Fibroblast of lung (primary cell): ENCODE data around the gene MAK. TPM values are rescaled to one million over a fixed set of nuclear protein-coding genes. Genes with fewer than 3 reads are reported as not detected.

Experiments
- DNase-seq, 2 donors: peaks; one replicate each; pipeline versions ENCODE4 v3.0.0 to v3.0.0-alpha.2; 2010; ENCODE audit warnings: low read depth in 2 of 2
- H2AFZ ChIP-seq: 2 replicates; pipeline ENCODE4 v1.5.1; 2012; ENCODE audit warnings: low read length, control low read depth, inconsistent platforms
- H3K27ac ChIP-seq: 2 replicates; pipeline ENCODE4 v1.5.1; 2011; ENCODE audit warnings: low read length, control low read depth; ENCODE audit not compliant: insufficient read depth
- H3K27me3 ChIP-seq: 2 replicates; pipeline ENCODE4 v1.5.1; 2011; ENCODE audit warnings: mild to moderate bottlenecking, low read length; ENCODE audit not compliant: control insufficient read depth, insufficient read depth
- H3K36me3 ChIP-seq: 2 replicates; pipeline ENCODE4 v1.5.1; 2011; ENCODE audit warnings: low read length; ENCODE audit not compliant: control insufficient read depth, insufficient read depth
- H3K4me1 ChIP-seq: 2 replicates; pipeline ENCODE4 v1.5.1; 2011; ENCODE audit warnings: low read length; ENCODE audit not compliant: control insufficient read depth, insufficient read depth; ENCODE audit errors: extremely low read depth
- H3K4me2 ChIP-seq: 2 replicates; pipeline ENCODE4 v1.5.1; 2011; ENCODE audit warnings: low read length, control low read depth; ENCODE audit not compliant: insufficient read depth; ENCODE audit errors: extremely low read depth
- H3K4me3 ChIP-seq, 4 experiments: fragments of 200-600 bp in 1 of 4; sonication (generic) in 1 of 4; replicated peaks in 1 of 4; 2 replicates each; pipeline ENCODE4 v1.5.1; 2011 to 2016; ENCODE audit warnings: low read length in 4 of 4, low read depth in 3 of 4, mild to moderate bottlenecking in 3 of 4, control low read depth in 2 of 4, inconsistent platforms in 1 of 4, mixed read lengths in 1 of 4; ENCODE audit not compliant: insufficient read depth in 1 of 4; ENCODE audit errors: control extremely low read depth in 1 of 4
- H3K79me2 ChIP-seq: 2 replicates; pipeline ENCODE4 v1.5.1; 2012; ENCODE audit warnings: mild to moderate bottlenecking, low read length, inconsistent platforms; ENCODE audit not compliant: control insufficient read depth, insufficient read depth
- H3K9ac ChIP-seq: 2 replicates; pipeline ENCODE4 v1.5.1; 2011; ENCODE audit warnings: mild to moderate bottlenecking, low read length, control low read depth; ENCODE audit not compliant: insufficient read depth
- H3K9me3 ChIP-seq: 2 replicates; pipeline ENCODE4 v1.5.1; 2012; ENCODE audit warnings: low read depth, low read length; ENCODE audit not compliant: control insufficient read depth, insufficient read depth
- H4K20me1 ChIP-seq: 2 replicates; pipeline ENCODE4 v1.5.1; 2011; ENCODE audit warnings: low read length; ENCODE audit not compliant: control insufficient read depth, insufficient read depth; ENCODE audit errors: extremely low read depth
- EZH2 ChIP-seq: IDR thresholded peaks from 2 replicates; pipeline ENCODE4 v1.5.1; 2012; ENCODE audit warnings: low read length, control low read depth, mild to moderate bottlenecking; ENCODE audit errors: missing control alignments
- polyA plus RNA-seq, 2 donors: library from polyadenylated mRNA; depleted of rRNA in 1 of 2; stranded (reverse) in 1 of 2; unstranded in 1 of 2; fragments of >200 nt; gene quantifications; 2 replicates each; pipeline ENCODE4 v1.2.1, GENCODE V29; 2011 to 2012; ENCODE audit warnings: missing spikeins in 1 of 2
- total RNA-seq: library from RNA; depleted of rRNA; stranded (reverse); fragments of >200 nt; gene quantifications from 2 replicates; pipeline ENCODE4 v1.2.1, GENCODE V29; 2014
- TF ChIP-seq, protein P1 (sequence below), 2 donors: IDR thresholded peaks in 1 of 2; conservative IDR thresholded peaks in 1 of 2; 1 replicate in 1 of 2; 2 replicates in 1 of 2; pipeline ENCODE4 v1.5.1; 2011 to 2012; ENCODE audit warnings: low read length in 2 of 2, control low read depth in 1 of 2, inconsistent platforms in 1 of 2, low read depth in 1 of 2, mild to moderate bottlenecking in 1 of 2

Gene MAK
- total and polyA plus RNA-seq, 2 donors (not counting 1 experiment from before 2014, with no cell fraction given) = 0.01 TPM; not detected in 1

DNA sequence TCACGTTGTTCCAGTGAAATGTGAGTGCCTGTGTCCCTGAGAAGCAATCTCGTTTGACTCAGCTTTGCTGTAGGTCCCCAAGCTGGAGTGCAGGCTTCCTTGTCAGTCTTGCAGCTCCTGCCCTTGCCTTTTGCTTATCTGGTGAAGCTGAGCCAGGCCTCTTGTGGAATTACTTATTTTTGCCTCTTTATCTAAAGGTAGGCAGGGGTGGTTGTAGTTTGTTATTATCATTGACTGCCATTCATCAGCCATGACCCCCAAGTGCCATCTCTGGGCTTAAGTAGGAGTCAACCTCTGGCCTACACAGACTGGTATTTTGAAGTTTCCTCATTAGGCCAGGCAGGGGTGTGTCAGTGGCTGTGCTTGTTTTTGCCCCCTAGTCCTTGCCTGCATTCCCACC, 88.6 kb downstream of the MAK start:
- Histone ChIP-seq H3K27ac (no peak overlapping the region), H4K20me1 (no peaks in the 10 kb centered on the region), H3K27me3 (no peaks in the 10 kb centered on the region), H3K79me2 (peaks cover 26% of the 10 kb centered on the region), H2AFZ (no peak overlapping the region), H3K4me1 (no peaks in the 10 kb centered on the region), H3K36me3 (peaks cover 5% of the 10 kb centered on the region), H3K4me2 (no peak overlapping the region), H3K9ac (no peak overlapping the region), H3K9me3 (no peaks in the 10 kb centered on the region), H3K4me3 (no peak overlapping the region)
- TF ChIP-seq, protein P1, sequence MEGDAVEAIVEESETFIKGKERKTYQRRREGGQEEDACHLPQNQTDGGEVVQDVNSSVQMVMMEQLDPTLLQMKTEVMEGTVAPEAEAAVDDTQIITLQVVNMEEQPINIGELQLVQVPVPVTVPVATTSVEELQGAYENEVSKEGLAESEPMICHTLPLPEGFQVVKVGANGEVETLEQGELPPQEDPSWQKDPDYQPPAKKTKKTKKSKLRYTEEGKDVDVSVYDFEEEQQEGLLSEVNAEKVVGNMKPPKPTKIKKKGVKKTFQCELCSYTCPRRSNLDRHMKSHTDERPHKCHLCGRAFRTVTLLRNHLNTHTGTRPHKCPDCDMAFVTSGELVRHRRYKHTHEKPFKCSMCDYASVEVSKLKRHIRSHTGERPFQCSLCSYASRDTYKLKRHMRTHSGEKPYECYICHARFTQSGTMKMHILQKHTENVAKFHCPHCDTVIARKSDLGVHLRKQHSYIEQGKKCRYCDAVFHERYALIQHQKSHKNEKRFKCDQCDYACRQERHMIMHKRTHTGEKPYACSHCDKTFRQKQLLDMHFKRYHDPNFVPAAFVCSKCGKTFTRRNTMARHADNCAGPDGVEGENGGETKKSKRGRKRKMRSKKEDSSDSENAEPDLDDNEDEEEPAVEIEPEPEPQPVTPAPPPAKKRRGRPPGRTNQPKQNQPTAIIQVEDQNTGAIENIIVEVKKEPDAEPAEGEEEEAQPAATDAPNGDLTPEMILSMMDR (conservative IDR thresholded peaks at IDR 0.05 in 1 of 2, IDR thresholded peaks at IDR 0.05 in 1 of 2; ENCODE audit: low read depth in 1 of 2, low read length in 2 of 2) = no peak
- TF ChIP-seq EZH2 = no peak
- DNase-seq = no peak

DNA sequence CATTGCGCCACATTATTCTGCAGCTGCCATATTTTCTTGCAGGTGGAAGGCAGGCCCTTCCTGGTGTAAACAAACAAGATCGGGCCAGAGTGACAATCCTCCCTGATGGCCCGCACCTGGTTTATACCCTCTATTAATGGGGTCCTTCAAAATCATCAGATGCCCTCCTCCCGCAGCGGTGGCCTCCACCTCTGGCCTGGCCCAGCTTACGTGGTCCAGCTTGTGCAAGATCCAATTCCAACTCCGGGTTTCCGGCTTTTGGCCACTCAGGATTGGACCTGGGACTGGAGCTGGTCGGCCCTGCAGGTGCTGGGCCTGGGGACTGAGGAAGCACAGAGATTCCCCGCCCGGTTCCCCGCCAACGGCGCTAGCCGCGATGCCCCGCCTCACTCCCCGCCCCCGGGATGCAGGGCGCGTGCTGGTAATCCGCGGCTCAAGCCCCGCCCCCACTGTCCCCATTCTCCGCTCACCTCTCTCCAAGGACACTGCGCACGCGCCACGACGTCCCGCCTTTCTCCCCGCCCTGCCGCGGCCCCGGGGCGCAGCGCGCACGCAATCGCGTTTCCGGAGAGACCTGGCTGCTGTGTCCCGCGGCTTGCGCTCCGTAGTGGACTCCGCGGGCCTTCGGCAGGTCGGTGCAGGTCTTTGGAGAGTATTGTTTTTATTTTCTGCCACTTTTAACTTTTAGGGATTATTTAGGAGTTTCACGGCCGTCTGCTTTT, 90.9 kb downstream of the MAK start, which contains the start of gene TMEM14B:
Gene TMEM14B, plus strand, starts transcription at position 555 of the 722 bp plus-strand sequence. CDS start 1,441 bp downstream, outside the sequence.
- no peaks in the 10 kb centered on the region for H3K4me1 ChIP-seq
- TF ChIP-seq EZH2 = no peak
- TF ChIP-seq, protein P1 (conservative IDR thresholded peaks at IDR 0.05 in 1 of 2, IDR thresholded peaks at IDR 0.05 in 1 of 2; ENCODE audit: low read depth in 1 of 2, low read length in 2 of 2) = no peak
- H3K4me3 ChIP-seq = peak within 1 kb of the TSS; percentile 67 to 85 (median 82)
- H3K27ac ChIP-seq = peak within 1 kb of the TSS; percentile 60
- peaks cover 3% of the 10 kb centered on the region for H3K36me3 ChIP-seq
- peaks cover 24% of the 10 kb centered on the region for H3K79me2 ChIP-seq
- H2AFZ ChIP-seq = peak within 1 kb of the TSS; percentile 81
- peak; percentile 91 to 96 for DNase-seq
- no peaks in the 10 kb centered on the region for H4K20me1 ChIP-seq
- peak within 1 kb of the TSS; percentile 91 for H3K4me2 ChIP-seq
- no peaks in the 10 kb centered on the region for H3K27me3 ChIP-seq
- peak within 1 kb of the TSS; percentile 66 for H3K9ac ChIP-seq
- no peaks in the 10 kb centered on the region for H3K9me3 ChIP-seq

DNA sequence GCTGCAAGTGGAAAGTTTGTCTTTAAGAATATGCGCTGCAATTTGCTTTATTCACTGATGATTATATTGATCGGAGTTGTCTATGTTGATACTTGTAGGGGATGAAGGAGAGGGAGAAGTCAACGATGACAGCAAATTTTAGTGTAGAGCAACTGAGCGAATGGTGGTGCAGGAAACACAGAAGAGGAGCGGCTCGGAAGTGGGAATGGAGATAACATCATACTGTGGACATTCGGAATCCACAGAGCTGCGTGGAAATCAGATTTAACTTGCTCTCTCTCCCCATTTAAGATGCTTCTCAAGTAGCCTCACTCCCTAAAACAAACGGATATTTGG, 91.5 kb downstream of the MAK start:
- H3K4me1 ChIP-seq = no peaks in the 10 kb centered on the region
- H2AFZ ChIP-seq = peak overlapping the region; percentile 81
- H3K4me3 ChIP-seq = peak overlapping the region; percentile 58 to 85 (median 69)
- H3K9me3 ChIP-seq = no peaks in the 10 kb centered on the region
- peak overlapping the region; percentile 60 for H3K27ac ChIP-seq
- TF ChIP-seq, protein P1 (conservative IDR thresholded peaks at IDR 0.05 in 1 of 2, IDR thresholded peaks at IDR 0.05 in 1 of 2; ENCODE audit: low read depth in 1 of 2, low read length in 2 of 2) = no peak
- TF ChIP-seq EZH2 = no peak
- H3K79me2 ChIP-seq = peaks cover 24% of the 10 kb centered on the region
- H4K20me1 ChIP-seq = no peaks in the 10 kb centered on the region
- peak overlapping the region; percentile 91 for H3K4me2 ChIP-seq
- H3K36me3 ChIP-seq = peaks cover 3% of the 10 kb centered on the region
- no peak overlapping the region for H3K9ac ChIP-seq
- no peak for DNase-seq
- H3K27me3 ChIP-seq = no peaks in the 10 kb centered on the region
